NCI-H146 (cell line): Measurements from ENCODE around the gene ATP6V1A.
"Not testable (repeated sequence)": the region's sequence is repeated elsewhere in the genome, so short reads cannot be mapped to it uniquely, and the experiment has no call there.

Experiments
- DNase-seq: peaks from one replicate; lab custom pipeline; 2025; lab: John Stamatoyannopoulos, UW

The ATP6V1A gene

GRCh38 chr3:113829576-113830354 is 82.9 kb downstream of the ATP6V1A start:
- peak; percentile 19 for DNase-seq

DNA sequence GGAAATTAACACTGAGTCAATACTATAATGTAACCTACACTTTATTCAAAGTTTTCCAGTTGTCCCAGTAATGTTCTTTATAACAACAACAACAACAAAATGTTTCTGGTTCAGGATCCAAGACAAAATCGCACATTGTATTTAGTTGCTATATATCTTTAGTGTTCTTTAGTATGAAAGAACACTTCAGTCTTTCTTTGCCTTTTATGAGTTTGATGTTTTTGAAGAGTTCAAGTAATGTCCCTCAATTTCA is 84.2 kb downstream of the ATP6V1A start:
- DNase-seq: no peak

- DNase-seq: no peak
Observed at GRCh38 chr3:113832477-113833164, 85.8 kb downstream of the ATP6V1A start.

- no peak for DNase-seq
Observed at GRCh38 chr3:113834983-113835382, 88.1 kb downstream of the ATP6V1A start.

DNA sequence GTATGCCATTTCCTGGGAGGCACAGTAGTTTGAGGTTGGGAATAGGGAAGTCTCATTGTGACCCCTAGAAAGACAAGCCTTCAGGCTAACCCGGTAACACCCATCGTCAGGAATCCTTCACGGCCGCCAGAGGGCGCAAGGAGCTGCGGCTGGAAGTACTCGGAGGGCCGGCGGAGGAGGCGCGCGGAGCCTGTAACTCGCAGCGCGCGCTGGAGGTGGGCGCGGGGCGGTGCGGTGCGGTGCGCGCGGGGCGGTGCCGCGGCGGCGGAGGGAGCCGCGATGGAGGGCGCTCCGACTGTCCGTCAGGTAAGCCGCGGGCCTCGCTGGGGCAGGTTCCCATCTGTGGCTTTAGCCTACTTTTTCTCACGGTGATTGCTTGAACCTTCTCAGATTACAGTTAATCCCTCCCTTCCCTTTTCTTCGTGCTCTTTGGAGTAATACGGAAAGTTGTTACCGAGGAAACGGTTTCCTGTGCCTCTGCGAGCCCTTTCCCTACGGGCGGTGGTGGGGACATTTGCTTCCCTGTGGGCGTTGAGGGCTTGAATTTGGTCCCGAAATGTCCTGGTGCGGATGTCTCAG is 91.9 kb downstream of the ATP6V1A start, which contains the start of gene GRAMD1C:
Gene GRAMD1C (plus strand): TSS at position 158 of the 579 bp plus-strand sequence. CDS start 122 bp downstream, at position 280.
- DNase-seq: peak; percentile 94

DNA sequence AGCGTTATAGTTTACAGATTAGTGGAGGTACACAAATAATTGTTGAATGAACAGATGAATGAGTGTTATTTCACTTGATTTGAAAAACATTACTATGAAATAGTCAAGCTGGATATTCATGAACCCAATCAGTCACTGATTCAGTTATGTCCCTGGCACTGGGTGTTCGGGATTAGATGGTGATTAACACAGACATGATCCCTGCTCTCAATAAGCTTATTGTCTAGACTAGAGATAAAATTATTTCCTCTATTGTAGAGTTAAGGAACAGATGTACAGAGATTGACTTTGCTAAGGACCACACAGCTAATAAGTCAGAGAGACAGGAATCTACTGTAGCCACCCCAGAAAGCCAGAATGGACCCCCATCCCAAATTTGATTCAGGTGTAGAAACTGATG is 92.7 kb downstream of the ATP6V1A start:
- DNase-seq: no peak

GRCh38 chr3:113844622-113845222 is 97.9 kb downstream of the ATP6V1A start:
- DNase-seq: peak; percentile 24

GRCh38 chr3:113847247-113847646 is 100.4 kb downstream of the ATP6V1A start:
- no peak for DNase-seq

GRCh38 chr3:113847664-113848461 is 101.0 kb downstream of the ATP6V1A start:
- no peak for DNase-seq

GRCh38 chr3:113849071-113849470 is 102.2 kb downstream of the ATP6V1A start:
- not testable (repeated sequence) for DNase-seq

DNA sequence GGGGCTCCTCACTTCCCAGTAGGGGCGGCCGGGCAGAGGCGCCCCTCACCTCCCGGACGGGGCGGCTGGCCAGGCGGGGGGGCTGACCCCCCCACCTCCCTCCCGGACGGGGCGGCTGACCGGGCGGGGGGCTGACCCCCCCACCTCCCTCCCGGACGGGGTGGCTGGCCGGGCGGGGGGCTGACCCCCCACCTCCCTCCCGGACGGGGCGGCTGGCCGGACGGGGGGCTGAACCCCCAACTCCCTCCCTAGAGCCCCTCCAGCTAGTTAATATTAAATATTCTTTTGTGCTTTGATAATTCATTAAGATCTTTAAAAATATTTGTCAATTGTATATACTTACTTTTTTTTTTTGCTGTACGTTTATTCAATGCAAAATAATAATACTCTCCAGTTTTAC is 103.0 kb downstream of the ATP6V1A start:
- DNase-seq: not testable (repeated sequence)

- not testable (repeated sequence) for DNase-seq
Observed at GRCh38 chr3:113850391-113850790, 103.6 kb downstream of the ATP6V1A start.

DNA sequence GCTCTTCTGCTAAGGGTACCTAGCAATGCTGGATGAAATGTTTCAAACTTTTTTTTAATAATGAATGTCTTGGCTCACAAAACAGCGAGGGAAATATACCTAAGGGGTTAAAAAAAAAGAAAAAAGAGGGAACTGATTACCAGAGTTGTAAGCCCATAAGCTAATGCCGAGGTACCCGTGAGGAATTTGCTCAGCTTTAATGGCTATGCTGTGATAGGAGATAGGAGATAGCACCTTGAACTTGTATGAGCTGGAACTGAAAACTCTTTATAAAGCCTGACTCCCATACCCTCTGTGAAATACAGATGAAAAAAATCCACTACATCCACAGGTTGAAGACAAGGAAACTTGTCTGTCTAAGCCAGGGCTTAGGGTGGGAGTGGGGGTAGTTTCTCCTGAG is 105.7 kb downstream of the ATP6V1A start:
- DNase-seq: no peak
